Measurements from ENCODE around the gene TMC8. TPM values are rescaled to one million over a fixed set of nuclear protein-coding genes. Genes with fewer than 3 reads are reported as not detected.

The TMC8 gene
- polyA plus RNA-seq, 1 of the 3 experiments (the other 2 are of a cell fraction) = 0.18 TPM

- H3K27me3 ChIP-seq (ENCODE audit: insufficient read depth) = no peaks in the 10 kb centered on the region
- H3K9me2 ChIP-seq = no peaks in the 10 kb centered on the region
- no peaks in the 10 kb centered on the region for H3K9me3 ChIP-seq
- H3K79me2 ChIP-seq (ENCODE audit: insufficient read depth) = no peaks in the 10 kb centered on the region
- no peak overlapping the region for H3K4me2 ChIP-seq
- ChIA-PET CTCF (interaction anchor here (1.0 to 4.8 kb wide), 4 partner anchors 10 to 82 kb away, joined by 3 to 40 read pairs (median 7); no protein-coding TSS in a partner anchor), POLR2A (no interaction called here)
- H3K4me3 ChIP-seq (ENCODE audit: low read depth in 2 of 2, low read length in 1 of 2) = no peak overlapping the region
- no peak overlapping the region for H3K9ac ChIP-seq
- TF ChIP-seq ELF1 (IDR thresholded peaks at IDR 0.05) = no peak
- no peak for TF ChIP-seq YY1 (IDR thresholded peaks at IDR 0.05; ENCODE audit: low read depth)
- no peak for TF ChIP-seq USF1 (IDR thresholded peaks at IDR 0.05; ENCODE audit: borderline replicate concordance, low read depth)
- no peak for TF ChIP-seq EZH2phosphoT487 (IDR thresholded peaks at IDR 0.05; ENCODE audit: borderline replicate concordance, low read depth)
- no peak for TF ChIP-seq RFX5 (IDR thresholded peaks at IDR 0.05; ENCODE audit: low read length)
- no peak for TF ChIP-seq SMC3 (IDR thresholded peaks at IDR 0.05; ENCODE audit: low read depth, low read length)
- TF ChIP-seq EP300 (IDR thresholded peaks at IDR 0.05; ENCODE audit: borderline replicate concordance in 1 of 2, low read depth in 1 of 2, low read length in 1 of 2) = no peak
- TF ChIP-seq JUND (IDR thresholded peaks at IDR 0.05) = no peak
- no peak for TF ChIP-seq ZBTB33 (IDR thresholded peaks at IDR 0.05; ENCODE audit: borderline replicate concordance, low read depth)
- TF ChIP-seq MEF2A (IDR thresholded peaks at IDR 0.05; ENCODE audit: borderline replicate concordance, low read depth) = no peak
- no peak for TF ChIP-seq GATA2 (CRISPR knock-in tag; IDR thresholded peaks at IDR 0.05)
- TF ChIP-seq POLR2AphosphoS5 (IDR thresholded peaks at IDR 0.05; ENCODE audit: low read depth, low read length) = no peak
- TF ChIP-seq FOSL2 (IDR thresholded peaks at IDR 0.05; ENCODE audit: borderline replicate concordance, low read depth) = no peak
- no peak for TF ChIP-seq GABPA (IDR thresholded peaks at IDR 0.05; ENCODE audit: low read depth)
- no peak for TF ChIP-seq NRF1 (IDR thresholded peaks at IDR 0.05; ENCODE audit: low read depth, low read length)
- peaks cover 51 to 90% of the 10 kb centered on the region in 2 experiments for H3K36me3 ChIP-seq (replicated peaks in 1 of 2; ENCODE audit: control insufficient read depth in 1 of 2, insufficient read depth in 2 of 2, low read length in 1 of 2)
- H4K20me1 ChIP-seq (ENCODE audit: insufficient read depth) = no peaks in the 10 kb centered on the region
- H3K4me1 ChIP-seq (ENCODE audit: control insufficient read depth in 1 of 2, insufficient read depth in 2 of 2, low read depth in 1 of 2, low read length in 1 of 2) = no peaks in the 10 kb centered on the region
- DNase-seq = no peak
- H2AFZ ChIP-seq (ENCODE audit: low read depth) = no peak overlapping the region
- H3F3A ChIP-seq (replicated peaks; ENCODE audit: insufficient read depth) = peaks cover 8% of the 10 kb centered on the region
- 94% methylated on average over 5 of the region's 5 CpGs for WGBS (ENCODE audit: low lambda C conversion rate)
- H3K27ac ChIP-seq (ENCODE audit: low read depth in 2 of 2, low read length in 1 of 2) = no peak overlapping the region
These were observed 29.5 kb upstream of the TMC8 start for GRCh38 chr17:78101112-78101511.

- no peaks in the 10 kb centered on the region for H3K9me2 ChIP-seq
- H2AFZ ChIP-seq (ENCODE audit: low read depth) = no peak overlapping the region
- peaks cover 8% of the 10 kb centered on the region for H3F3A ChIP-seq (replicated peaks; ENCODE audit: insufficient read depth)
- no peaks in the 10 kb centered on the region for H4K20me1 ChIP-seq (ENCODE audit: insufficient read depth)
- DNase-seq = no peak
- no peak overlapping the region for H3K9ac ChIP-seq
- WGBS (ENCODE audit: low lambda C conversion rate) = 94% methylated on average over 10 of the region's 10 CpGs
- H3K36me3 ChIP-seq (replicated peaks in 1 of 2; ENCODE audit: control insufficient read depth in 1 of 2, insufficient read depth in 2 of 2, low read length in 1 of 2) = peaks cover 55 to 90% of the 10 kb centered on the region in 2 experiments
- H3K4me1 ChIP-seq (ENCODE audit: control insufficient read depth in 1 of 2, insufficient read depth in 2 of 2, low read depth in 1 of 2, low read length in 1 of 2) = no peaks in the 10 kb centered on the region
- ChIA-PET POLR2A (no interaction called here), CTCF (interaction anchor here (1.0 to 4.8 kb wide), 4 partner anchors 10 to 82 kb away, joined by 3 to 40 read pairs (median 7); no protein-coding TSS in a partner anchor)
- H3K4me2 ChIP-seq = no peak overlapping the region
- H3K27ac ChIP-seq (ENCODE audit: low read depth in 2 of 2, low read length in 1 of 2) = no peak overlapping the region
- H3K9me3 ChIP-seq = no peaks in the 10 kb centered on the region
- H3K4me3 ChIP-seq (ENCODE audit: low read depth in 2 of 2, low read length in 1 of 2) = no peak overlapping the region
- no peaks in the 10 kb centered on the region for H3K79me2 ChIP-seq (ENCODE audit: insufficient read depth)
- H3K27me3 ChIP-seq (ENCODE audit: insufficient read depth) = no peaks in the 10 kb centered on the region
- no peak for TF ChIP-seq SIN3A (IDR thresholded peaks at IDR 0.05; ENCODE audit: borderline replicate concordance, low read depth, low read length)
- TF ChIP-seq PBX3 (IDR thresholded peaks at IDR 0.05) = no peak
- TF ChIP-seq MEF2A (IDR thresholded peaks at IDR 0.05; ENCODE audit: borderline replicate concordance, low read depth) = no peak
- no peak for TF ChIP-seq IRF3 (IDR thresholded peaks at IDR 0.05; ENCODE audit: low read depth, low read length)
- no peak for TF ChIP-seq RCOR1 (IDR thresholded peaks at IDR 0.05; ENCODE audit: low read length)
- TF ChIP-seq POLR2AphosphoS5 (IDR thresholded peaks at IDR 0.05; ENCODE audit: low read depth, low read length) = no peak
- no peak for TF ChIP-seq MXI1 (IDR thresholded peaks at IDR 0.05; ENCODE audit: low read depth, low read length)
- TF ChIP-seq REST (IDR thresholded peaks at IDR 0.05; ENCODE audit: low read depth, low read length) = no peak
- no peak for TF ChIP-seq JUND (IDR thresholded peaks at IDR 0.05)
These were observed 29.0 kb upstream of the TMC8 start for GRCh38 chr17:78101542-78101941.

Data from SK-N-SH (cell line).